Activated gamma-delta T cell treated with Interleukin-2 at 50 U/mL for 16 hours (primary cell): ENCODE data around the gene ACAP1.
"Not testable (repeated sequence)": the region's sequence is repeated elsewhere in the genome, so short reads cannot be mapped to it uniquely, and the experiment has no call there.

Experiments
- DNase-seq: peaks from one replicate; pipeline ENCODE4 v3.0.0-alpha.2; 2020

ACAP1 gene

GRCh38 chr17:7356756-7357155 is 20.4 kb downstream of the ACAP1 start:
- no peak for DNase-seq

- no peak for DNase-seq
These were observed 21.1 kb downstream of the ACAP1 start for GRCh38 chr17:7357381-7357780.

DNA sequence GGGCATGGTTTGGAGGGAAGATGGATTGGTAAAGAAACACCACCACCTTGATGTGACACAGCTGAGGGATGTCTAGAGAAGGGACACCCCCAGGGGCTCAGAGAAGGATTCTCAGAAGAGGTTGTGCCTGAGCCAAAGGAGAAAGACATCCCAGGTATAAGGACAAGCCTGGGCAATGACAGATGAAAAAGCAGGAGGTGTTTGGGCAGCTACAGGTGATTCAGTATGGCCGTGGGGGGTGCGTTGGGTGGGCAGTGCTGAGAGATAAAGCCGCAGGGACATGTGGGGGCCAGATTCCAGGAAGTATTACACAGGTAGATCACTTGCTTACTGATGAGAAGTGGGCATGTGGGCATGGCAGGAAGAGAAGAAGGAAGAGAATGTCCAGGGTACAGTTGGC is 25.6 kb downstream of the ACAP1 start:
- DNase-seq, result no peak

- DNase-seq, result no peak
These were observed 27.0 kb downstream of the ACAP1 start for GRCh38 chr17:7363311-7363710.

DNA sequence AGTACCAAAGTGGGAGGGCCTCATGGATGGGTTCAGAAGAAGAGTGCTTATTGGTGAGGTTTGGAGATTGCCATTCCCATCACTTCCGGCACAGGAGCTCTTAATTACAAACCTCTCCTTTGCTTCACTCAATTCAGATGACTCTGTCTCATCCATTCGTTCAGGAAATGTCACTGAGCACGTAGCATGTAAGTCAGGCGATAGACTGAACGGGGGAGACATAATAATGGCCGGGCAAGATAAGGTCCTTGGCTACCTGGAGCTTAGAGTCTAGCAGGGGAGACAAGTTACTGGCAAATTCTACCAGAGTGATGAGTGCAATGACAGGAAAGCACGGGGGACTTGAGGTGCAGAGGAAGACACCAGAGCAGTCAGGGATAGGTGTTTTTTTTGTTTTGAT is 29.6 kb downstream of the ACAP1 start:
- DNase-seq, result not testable (repeated sequence)

DNA sequence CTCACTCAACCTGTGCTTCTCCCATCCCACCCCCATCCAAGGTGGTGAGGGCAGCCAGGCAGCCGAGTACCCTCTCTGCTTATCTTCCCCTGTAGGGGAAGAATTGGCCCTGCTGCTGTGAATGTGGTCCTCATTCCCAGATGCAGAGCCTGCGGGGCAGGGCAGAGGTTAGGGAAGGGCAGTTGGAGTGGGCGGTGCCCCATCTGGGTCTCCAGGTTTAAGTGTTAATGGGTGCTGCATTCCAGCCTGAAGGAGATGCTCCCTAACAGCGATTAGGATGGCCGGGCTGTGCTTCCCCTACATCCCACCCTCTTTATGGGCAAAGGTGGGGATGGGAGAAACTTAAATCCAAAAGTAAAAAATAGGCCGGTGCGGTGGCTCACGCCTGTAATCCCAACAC is 30.8 kb downstream of the ACAP1 start:
- DNase-seq, result no peak

DNA sequence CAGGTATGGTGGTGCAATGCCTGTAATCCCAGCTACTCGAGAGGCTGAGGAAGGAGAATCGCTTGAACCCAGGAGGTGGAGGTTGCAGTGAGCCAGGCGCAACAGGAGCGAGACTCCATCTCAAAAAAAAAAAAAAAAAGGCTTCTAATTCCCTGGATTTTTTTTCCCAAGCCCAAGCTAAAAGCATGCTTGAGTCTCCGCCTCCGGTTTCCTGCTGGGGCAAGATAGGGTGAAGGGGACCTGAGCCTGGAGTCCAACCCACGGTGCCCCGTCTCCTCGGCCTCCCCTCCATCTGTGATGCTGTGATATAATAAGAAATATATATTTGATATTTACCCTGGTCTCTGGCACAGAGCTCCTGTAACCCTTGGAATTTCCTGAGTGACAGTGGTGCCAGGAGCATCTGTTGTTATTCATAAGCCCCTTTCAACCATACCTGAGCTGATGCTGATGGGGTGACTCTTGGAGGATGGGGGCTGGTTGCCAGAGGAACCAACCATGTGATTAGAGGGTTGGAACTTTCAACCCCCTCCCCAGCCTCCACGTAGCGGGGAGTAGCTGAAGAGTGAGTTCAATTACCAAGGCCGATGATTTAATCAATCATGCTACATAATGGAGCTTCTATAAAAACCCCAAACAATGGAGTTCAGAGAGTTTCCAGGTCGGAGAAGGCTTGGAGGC is 31.7 kb downstream of the ACAP1 start:
- no peak for DNase-seq

- not testable (repeated sequence) for DNase-seq
These were observed 32.3 kb downstream of the ACAP1 start for GRCh38 chr17:7368599-7368994.

DNA sequence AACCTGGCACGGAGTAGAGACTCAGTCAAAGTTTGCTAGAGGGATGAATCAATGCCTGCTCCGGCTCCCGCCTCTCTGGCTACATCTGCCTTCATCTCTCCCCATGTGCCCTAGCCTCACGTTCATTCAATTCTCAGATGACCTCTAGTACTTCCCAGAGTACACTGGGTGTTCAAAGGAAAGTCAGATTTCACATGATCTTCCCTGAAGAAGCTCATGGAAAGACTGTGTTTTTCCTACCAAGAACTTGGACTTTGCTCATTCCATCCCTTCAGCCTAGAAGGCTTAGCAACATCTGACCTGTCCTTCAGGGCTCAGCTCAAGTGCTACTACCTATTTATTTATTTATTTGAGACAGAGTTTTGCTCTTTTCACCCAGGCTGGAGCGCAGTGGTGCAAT is 33.5 kb downstream of the ACAP1 start:
- no peak for DNase-seq

GRCh38 chr17:7370853-7371252 is 34.5 kb downstream of the ACAP1 start:
- no peak for DNase-seq

- DNase-seq, result no peak
These were observed 38.0 kb downstream of the ACAP1 start for GRCh38 chr17:7374353-7374752.

DNA sequence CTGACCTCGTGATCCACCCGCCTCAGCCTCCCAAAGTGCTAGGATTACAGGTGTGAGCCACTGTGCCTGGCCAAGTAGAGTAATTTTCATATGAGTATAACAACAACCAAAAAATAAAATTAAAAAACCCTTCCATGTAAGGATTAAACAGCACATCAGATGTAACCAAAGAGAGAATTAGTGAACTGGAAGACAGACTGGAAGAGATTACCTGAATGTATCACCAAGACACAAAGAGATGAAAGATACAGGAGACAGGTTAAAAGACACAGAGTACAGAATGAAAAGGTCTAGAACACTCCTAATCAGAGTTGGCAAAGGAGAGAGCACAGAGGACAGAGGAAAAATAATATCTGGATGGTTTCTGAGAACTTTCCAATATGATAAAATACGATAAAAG is 42.8 kb downstream of the ACAP1 start:
- no peak for DNase-seq

- no peak for DNase-seq
These were observed 44.0 kb downstream of the ACAP1 start for GRCh38 chr17:7380321-7380720.

- no peak for DNase-seq
These were observed 44.7 kb downstream of the ACAP1 start, which contains the start of gene TNK1 for GRCh38 chr17:7380855-7381683. TNK1 (plus strand) TSS chr17:7381089; CDS start chr17:7382927, 1,838 bp downstream.

GRCh38 chr17:7382901-7383300 is 46.6 kb downstream of the ACAP1 start:
- no peak for DNase-seq

DNA sequence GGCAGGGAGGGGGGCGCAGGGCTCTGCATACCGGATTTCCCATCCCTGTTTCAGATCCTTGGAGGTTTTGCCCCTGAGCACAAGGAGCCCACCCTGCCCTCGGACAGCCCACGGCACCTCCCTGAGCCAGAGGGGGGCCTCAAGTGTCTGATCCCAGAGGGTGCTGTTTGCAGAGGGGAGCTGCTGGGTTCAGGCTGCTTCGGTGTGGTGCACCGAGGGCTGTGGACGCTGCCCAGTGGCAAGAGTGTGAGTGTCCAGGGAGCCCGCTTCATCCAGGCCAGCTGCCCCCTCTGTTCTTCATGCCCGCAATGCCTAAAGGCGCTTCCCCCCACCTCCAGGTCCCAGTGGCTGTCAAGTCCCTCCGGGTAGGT is 47.0 kb downstream of the ACAP1 start:
- no peak for DNase-seq

DNA sequence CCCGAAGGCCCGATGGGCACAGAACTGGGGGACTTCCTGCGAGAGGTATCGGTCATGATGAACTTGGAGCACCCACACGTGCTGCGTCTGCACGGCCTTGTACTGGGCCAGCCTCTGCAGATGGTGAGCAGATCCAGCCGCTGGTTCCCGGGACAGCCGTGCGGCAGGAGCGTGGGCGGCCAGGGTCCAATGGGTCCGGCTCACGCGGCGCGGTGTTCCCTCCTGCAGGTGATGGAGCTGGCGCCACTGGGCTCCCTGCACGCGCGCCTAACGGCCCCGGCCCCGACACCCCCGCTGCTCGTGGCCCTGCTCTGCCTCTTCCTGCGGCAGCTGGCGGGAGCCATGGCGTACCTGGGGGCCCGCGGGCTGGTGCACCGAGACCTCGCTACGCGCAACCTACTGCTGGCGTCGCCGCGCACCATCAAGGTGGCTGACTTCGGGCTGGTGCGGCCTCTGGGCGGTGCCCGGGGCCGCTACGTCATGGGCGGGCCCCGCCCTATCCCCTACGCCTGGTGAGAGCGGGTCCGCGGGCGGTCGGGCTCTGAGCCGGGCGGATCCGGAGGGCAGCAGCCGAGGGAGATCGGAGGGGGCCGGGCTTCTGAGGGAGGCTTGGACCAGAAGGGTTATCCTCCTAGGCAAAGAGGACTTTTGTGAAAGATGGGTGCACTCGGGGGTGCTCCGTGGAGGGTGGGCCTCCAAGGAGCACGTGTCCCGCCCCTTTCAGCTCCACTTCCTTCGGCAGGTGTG is 47.6 kb downstream of the ACAP1 start:
- DNase-seq, result peak; percentile 70

GRCh38 chr17:7384489-7385081 is 48.3 kb downstream of the ACAP1 start:
- no peak for DNase-seq

- DNase-seq, result no peak
These were observed 52.5 kb downstream of the ACAP1 start for GRCh38 chr17:7388856-7389255.

DNA sequence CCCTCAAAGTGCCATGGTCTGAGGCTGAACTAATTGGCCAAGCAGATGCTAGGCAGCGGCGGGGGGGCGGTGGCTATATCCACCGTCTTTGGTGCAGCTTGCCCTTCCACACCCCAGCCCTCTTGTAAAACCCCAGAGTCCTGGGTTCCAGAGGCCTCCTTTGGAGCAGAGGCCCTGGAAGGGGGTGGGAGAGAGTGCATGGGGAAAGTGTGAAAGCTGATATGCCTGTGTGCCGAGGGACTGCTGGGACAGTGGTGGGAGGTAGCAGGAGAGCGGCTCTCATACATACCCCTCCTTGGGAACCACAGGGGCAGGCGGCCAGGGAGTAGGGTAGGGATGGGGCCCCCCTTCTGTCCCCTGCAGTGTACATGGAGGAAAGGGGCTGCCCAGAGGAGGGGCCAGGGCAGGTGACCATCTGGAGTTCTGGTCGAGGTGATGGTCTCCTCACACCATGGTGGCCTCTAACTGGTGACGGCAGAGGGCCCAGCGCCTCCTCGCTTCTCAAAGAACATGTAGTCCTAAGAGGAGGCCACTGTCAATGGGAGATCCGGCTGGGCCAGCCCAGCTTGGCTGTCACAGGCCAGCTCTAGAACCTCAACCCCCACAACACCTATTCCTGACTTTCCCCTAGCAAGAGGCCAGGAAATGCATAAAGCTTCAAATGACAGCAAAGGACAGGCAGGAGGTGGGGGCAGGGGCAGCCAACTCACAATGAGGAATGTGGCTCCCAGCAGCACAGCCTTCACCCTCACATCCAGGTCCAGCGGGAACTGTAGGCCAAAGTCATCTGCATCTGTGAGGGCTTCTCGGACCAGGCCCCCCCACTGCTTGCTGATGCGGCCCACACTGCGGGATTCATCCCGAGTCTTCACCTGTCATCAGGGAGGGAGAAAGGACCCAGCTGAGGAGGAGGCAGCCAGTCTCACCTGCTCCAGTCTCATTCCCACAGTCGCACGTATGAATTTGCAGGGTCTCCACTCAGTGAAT is 53.9 kb downstream of the ACAP1 start:
- DNase-seq, result no peak

- DNase-seq, result no peak
These were observed 55.0 kb downstream of the ACAP1 start for GRCh38 chr17:7391307-7391706.
